ENCODE measurements around the gene APCDD1L. TPM values are rescaled to one million over a fixed set of nuclear protein-coding genes. Genes with fewer than 3 reads are reported as not detected.

Gene APCDD1L
- total RNA-seq, 1 experiment from 2014 or later, result 2.4 TPM

DNA sequence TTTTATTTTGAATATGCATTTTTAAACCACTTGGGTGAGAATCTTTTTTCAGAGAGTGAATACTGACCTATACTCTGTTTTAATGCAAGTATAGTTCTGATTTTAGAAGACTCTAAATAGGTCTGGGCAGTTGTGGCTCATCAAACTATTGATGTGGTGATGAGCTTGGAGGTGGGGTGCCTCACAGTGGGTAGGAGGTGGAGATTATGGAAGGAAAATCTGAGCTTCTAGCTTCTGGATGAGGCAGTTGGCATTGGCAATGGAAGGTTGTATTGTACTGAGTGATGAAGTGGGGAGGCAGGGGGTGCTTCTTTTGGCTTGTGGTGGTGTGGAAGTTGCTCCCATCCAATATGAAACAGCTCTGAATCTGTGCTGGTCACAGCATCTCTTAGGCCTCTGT, 73.5 kb downstream of the APCDD1L start:
- ATAC-seq, result peak; percentile 56
- H3K27ac Mint-ChIP-seq, result no peak overlapping the region
- CTCF ChIA-PET, result interaction anchor here (0.9 to 1.4 kb wide), 3 partner anchors 40 to 194 kb away, joined by 3 to 5 read pairs (median 4); no protein-coding TSS in a partner anchor

More for the DNA sequence above, 73.5 kb downstream of the APCDD1L start:
- POLR2A ChIA-PET, result no interaction called here
- H3K9me3 Mint-ChIP-seq, result no peaks in the 10 kb centered on the region
- DNase-seq (ENCODE audit: low spot score), result no peak
- H3K27me3 Mint-ChIP-seq (ENCODE audit: low read depth), result no peaks in the 10 kb centered on the region
- H3K36me3 Mint-ChIP-seq, result peaks cover 26% of the 10 kb centered on the region
- H3K4me3 Mint-ChIP-seq, result no peak overlapping the region
- H3K4me1 Mint-ChIP-seq, result peaks cover 48% of the 10 kb centered on the region
- TF ChIP-seq FOXJ3 (CRISPR knock-in tag; IDR thresholded peaks at IDR 0.05; ENCODE audit: borderline replicate concordance) (no peak), KAT7 (CRISPR knock-in tag; IDR thresholded peaks at IDR 0.05; ENCODE audit: borderline replicate concordance) (no peak), ZNF263 (CRISPR knock-in tag; IDR thresholded peaks at IDR 0.05; ENCODE audit: low read depth) (no peak), USF1 (CRISPR knock-in tag; IDR thresholded peaks at IDR 0.05) (no peak), EMX1 (CRISPR knock-in tag; IDR thresholded peaks at IDR 0.05) (no peak), NR3C1 (CRISPR knock-in tag; conservative IDR thresholded peaks at IDR 0.05; ENCODE audit: low read depth) (no peak), SP1 (CRISPR knock-in tag; conservative IDR thresholded peaks at IDR 0.05) (no peak), ZNF512 (CRISPR knock-in tag; IDR thresholded peaks at IDR 0.05; ENCODE audit: borderline replicate concordance) (no peak), CTCF (IDR thresholded peaks at IDR 0.05) (no peak)
- TF ChIP-seq, protein P1, sequence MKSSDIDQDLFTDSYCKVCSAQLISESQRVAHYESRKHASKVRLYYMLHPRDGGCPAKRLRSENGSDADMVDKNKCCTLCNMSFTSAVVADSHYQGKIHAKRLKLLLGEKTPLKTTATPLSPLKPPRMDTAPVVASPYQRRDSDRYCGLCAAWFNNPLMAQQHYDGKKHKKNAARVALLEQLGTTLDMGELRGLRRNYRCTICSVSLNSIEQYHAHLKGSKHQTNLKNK (CRISPR knock-in tag; IDR thresholded peaks at IDR 0.05), result no peak
- TF ChIP-seq, protein P2, sequence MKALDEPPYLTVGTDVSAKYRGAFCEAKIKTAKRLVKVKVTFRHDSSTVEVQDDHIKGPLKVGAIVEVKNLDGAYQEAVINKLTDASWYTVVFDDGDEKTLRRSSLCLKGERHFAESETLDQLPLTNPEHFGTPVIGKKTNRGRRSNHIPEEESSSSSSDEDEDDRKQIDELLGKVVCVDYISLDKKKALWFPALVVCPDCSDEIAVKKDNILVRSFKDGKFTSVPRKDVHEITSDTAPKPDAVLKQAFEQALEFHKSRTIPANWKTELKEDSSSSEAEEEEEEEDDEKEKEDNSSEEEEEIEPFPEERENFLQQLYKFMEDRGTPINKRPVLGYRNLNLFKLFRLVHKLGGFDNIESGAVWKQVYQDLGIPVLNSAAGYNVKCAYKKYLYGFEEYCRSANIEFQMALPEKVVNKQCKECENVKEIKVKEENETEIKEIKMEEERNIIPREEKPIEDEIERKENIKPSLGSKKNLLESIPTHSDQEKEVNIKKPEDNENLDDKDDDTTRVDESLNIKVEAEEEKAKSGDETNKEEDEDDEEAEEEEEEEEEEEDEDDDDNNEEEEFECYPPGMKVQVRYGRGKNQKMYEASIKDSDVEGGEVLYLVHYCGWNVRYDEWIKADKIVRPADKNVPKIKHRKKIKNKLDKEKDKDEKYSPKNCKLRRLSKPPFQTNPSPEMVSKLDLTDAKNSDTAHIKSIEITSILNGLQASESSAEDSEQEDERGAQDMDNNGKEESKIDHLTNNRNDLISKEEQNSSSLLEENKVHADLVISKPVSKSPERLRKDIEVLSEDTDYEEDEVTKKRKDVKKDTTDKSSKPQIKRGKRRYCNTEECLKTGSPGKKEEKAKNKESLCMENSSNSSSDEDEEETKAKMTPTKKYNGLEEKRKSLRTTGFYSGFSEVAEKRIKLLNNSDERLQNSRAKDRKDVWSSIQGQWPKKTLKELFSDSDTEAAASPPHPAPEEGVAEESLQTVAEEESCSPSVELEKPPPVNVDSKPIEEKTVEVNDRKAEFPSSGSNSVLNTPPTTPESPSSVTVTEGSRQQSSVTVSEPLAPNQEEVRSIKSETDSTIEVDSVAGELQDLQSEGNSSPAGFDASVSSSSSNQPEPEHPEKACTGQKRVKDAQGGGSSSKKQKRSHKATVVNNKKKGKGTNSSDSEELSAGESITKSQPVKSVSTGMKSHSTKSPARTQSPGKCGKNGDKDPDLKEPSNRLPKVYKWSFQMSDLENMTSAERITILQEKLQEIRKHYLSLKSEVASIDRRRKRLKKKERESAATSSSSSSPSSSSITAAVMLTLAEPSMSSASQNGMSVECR (CRISPR knock-in tag; IDR thresholded peaks at IDR 0.05; ENCODE audit: borderline replicate concordance), result no peak
- TF ChIP-seq, protein P3, sequence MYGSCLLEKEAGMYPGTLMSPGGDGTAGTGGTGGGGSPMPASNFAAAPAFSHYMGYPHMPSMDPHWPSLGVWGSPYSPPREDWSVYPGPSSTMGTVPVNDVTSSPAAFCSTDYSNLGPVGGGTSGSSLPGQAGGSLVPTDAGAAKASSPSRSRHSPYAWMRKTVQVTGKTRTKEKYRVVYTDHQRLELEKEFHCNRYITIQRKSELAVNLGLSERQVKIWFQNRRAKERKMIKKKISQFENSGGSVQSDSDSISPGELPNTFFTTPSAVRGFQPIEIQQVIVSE (CRISPR knock-in tag; IDR thresholded peaks at IDR 0.05; ENCODE audit: borderline replicate concordance), result no peak
- TF ChIP-seq, protein P4, sequence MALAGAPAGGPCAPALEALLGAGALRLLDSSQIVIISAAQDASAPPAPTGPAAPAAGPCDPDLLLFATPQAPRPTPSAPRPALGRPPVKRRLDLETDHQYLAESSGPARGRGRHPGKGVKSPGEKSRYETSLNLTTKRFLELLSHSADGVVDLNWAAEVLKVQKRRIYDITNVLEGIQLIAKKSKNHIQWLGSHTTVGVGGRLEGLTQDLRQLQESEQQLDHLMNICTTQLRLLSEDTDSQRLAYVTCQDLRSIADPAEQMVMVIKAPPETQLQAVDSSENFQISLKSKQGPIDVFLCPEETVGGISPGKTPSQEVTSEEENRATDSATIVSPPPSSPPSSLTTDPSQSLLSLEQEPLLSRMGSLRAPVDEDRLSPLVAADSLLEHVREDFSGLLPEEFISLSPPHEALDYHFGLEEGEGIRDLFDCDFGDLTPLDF (CRISPR knock-in tag; IDR thresholded peaks at IDR 0.05), result no peak
- TF ChIP-seq, protein P5, sequence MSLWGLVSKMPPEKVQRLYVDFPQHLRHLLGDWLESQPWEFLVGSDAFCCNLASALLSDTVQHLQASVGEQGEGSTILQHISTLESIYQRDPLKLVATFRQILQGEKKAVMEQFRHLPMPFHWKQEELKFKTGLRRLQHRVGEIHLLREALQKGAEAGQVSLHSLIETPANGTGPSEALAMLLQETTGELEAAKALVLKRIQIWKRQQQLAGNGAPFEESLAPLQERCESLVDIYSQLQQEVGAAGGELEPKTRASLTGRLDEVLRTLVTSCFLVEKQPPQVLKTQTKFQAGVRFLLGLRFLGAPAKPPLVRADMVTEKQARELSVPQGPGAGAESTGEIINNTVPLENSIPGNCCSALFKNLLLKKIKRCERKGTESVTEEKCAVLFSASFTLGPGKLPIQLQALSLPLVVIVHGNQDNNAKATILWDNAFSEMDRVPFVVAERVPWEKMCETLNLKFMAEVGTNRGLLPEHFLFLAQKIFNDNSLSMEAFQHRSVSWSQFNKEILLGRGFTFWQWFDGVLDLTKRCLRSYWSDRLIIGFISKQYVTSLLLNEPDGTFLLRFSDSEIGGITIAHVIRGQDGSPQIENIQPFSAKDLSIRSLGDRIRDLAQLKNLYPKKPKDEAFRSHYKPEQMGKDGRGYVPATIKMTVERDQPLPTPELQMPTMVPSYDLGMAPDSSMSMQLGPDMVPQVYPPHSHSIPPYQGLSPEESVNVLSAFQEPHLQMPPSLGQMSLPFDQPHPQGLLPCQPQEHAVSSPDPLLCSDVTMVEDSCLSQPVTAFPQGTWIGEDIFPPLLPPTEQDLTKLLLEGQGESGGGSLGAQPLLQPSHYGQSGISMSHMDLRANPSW (CRISPR knock-in tag; conservative IDR thresholded peaks at IDR 0.05; ENCODE audit: low read depth), result no peak
- TF ChIP-seq, protein P6, sequence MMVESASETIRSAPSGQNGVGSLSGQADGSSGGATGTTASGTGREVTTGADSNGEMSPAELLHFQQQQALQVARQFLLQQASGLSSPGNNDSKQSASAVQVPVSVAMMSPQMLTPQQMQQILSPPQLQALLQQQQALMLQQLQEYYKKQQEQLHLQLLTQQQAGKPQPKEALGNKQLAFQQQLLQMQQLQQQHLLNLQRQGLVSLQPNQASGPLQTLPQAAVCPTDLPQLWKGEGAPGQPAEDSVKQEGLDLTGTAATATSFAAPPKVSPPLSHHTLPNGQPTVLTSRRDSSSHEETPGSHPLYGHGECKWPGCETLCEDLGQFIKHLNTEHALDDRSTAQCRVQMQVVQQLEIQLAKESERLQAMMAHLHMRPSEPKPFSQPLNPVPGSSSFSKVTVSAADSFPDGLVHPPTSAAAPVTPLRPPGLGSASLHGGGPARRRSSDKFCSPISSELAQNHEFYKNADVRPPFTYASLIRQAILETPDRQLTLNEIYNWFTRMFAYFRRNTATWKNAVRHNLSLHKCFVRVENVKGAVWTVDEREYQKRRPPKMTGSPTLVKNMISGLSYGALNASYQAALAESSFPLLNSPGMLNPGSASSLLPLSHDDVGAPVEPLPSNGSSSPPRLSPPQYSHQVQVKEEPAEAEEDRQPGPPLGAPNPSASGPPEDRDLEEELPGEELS (CRISPR knock-in tag; IDR thresholded peaks at IDR 0.05), result no peak
